Dedifferentiated amniotic fluid mesenchymal stem cell (primary cell): Measurements from ENCODE around the gene TACSTD2.
"Not testable (repeated sequence)": the region's sequence is repeated elsewhere in the genome, so short reads cannot be mapped to it uniquely, and the experiment has no call there.

Experiments used
- DNase-seq: peaks from one replicate; pipeline ENCODE4 v3.0.0-alpha.2; 2016; ENCODE audit errors: extremely low spot score

TACSTD2 gene

DNA sequence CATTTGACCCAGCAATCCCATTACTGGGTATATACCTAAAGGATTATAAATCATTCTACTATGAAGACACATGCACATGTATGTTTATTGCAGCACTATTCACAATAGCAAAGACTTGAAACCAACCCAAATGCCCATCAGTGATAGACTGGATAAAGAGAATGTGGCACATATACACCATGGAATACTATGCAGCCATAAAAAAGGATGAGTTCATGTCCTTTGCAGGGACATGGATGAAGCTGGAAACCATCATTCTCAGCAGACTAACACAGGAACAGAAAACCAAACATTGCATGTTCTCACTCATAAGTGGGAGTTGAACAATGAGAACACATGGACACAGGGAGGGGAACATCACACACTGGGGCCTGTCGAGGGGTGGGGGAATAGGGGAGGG is 13.3 kb downstream of the TACSTD2 start:
- not testable (repeated sequence) for DNase-seq

DNA sequence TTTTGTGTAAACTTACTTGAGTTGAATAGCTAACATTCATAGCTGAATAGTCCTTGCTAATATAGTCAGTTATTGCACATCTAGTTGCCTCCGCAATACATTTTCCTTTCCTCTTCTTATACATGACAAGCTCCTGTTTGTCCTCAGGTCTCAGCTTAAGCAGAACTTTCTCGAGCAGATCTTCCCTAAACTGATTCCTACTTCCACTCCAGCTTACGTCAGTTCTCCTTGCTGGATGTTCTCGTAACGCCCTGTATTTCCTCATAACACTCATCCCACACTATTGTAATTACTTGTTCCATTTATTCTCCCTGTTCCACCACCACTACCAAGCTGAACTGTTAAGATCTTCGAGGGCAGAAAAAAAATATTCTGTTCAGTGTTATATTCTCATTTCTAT is 15.4 kb downstream of the TACSTD2 start:
- no peak for DNase-seq

DNA sequence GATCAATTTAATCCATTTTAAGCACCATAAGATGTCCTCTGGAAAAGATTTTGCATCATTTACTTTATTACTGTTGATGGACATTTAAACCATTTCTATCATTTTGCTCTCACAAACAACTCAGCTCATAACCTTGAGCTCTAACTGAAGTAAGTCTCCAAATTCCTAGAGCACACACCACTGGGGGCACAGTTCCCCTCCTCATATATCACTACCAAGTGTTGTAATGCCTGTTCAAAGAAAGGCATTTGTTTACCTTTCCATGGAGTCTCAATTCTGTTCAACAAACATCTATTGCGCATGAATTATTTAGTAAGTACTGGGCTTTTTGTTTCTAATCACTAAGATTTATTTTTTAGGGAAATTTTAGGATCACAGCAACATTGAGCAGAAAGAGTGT is 21.7 kb downstream of the TACSTD2 start:
- DNase-seq: no peak

DNA sequence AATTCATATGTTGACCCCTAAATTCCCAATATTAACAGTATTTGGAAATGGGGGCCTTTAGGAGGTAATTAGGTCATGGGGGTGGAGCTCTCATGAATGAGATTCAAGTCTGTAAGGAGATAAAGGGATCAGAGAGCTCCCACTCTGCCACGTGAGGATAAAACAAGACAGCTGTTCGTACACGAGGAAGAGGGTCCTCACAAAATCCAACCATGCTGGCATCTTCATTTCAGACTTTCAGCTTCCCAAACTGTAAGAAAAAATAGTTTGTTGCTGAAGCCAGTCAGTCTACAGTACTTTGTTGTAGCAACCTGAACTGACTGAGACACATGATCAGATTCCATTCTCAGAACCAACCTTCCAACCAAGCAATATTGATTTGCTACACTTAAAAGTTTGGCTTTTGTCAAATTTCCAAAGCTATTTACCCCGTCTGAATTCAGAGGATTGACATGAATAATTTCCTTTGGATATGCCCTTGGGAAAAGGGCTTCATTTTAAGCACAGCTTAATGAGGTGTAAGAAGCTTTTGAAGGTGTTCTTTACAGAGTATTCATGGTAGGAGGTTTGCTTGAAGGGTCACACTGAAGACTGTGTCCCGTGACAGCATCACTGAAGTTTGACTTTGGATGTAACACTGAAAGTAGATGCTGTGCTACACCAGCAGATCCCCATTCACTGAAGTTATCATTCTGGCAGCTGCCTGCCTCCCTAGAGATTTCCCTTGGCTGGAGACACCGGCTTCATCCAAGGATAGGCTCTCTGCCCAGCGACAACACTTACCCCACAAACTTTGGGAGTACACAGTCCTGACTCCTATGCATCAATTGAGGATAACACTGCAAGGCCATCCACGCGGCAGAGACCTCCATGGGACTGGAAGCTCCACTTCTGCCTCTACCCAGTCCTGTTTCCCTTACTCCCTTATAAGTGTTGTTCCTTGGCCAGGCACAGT is 25.6 kb downstream of the TACSTD2 start:
- no peak for DNase-seq

GRCh38 chr1:58549291-58549690 is 27.8 kb downstream of the TACSTD2 start:
- not testable (repeated sequence) for DNase-seq

- no peak for DNase-seq
Measured at GRCh38 chr1:58548371-58548770, 28.7 kb downstream of the TACSTD2 start.

GRCh38 chr1:58546520-58547308 is 30.3 kb downstream of the TACSTD2 start, which contains the start of gene OMA1:
OMA1 (minus strand) TSS chr1:58546726; CDS start chr1:58539294, 7,432 bp downstream.
- DNase-seq: peak; percentile 94

DNA sequence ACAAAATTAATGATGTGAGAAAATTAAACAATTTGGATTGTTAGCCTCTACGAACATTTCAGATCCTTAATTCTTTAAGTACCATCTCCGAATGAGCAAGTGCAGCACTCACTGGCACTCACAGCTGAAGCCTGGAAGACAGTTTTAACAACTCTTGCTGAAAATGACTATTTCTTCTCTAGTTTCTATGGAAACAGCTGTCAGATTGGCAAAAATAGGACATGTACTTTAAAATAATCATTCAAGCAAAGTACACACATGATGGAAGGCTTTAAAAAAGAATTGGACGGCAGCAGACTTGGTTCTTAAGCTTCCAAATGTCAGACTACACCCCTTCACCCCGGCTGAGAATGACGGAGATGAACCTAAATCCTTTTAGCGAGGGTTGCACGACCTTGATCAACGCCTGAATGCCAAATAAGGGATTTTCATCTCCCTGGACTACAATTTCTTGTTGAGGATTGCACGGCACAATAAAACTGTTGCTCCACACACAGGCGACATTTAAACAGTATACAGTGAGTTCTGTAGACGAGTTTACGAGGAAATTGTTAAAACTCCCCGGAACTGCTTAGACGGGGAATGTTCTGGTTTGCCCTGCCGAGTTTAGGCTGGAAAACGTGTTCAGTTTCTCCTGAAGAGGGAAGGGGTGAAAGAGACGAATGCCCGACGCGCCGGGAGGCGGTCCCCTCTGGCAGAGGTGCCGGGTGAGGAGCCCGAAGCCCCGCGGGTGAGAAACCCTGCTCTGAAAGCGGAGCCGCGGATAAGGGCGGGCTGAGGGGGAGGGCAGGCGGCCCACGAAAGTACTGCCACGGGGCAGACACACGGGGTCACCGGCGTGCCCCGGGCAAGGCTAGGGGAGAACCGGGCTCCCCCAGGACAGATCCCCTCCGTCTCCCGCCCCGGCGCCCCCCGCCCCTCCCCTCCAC is 31.2 kb downstream of the TACSTD2 start:
- DNase-seq: peak; percentile 69

GRCh38 chr1:58543260-58543659 is 33.8 kb downstream of the TACSTD2 start:
- DNase-seq: no peak

DNA sequence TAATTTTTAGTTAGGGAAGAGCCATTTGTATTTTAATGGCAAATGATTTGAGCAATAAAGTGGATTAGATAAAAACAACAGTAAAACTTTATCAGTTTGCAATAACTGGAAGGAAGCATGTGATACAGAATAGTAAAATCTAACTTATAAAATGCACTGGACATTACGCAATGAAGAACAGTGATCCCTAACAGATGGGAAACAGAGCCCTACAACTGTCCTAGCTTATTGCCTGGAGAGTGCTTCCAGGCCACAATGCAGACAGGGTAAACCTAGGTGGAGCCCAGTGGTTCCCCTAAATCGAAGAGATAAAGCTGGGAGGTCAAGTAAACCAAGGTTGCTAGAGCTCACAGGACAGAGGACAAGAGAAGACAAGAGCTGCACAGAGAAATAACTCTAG is 37.5 kb downstream of the TACSTD2 start:
- DNase-seq: no peak

GRCh38 chr1:58538821-58539220 is 38.2 kb downstream of the TACSTD2 start:
- no peak for DNase-seq

GRCh38 chr1:58531842-58532241 is 45.2 kb downstream of the TACSTD2 start:
- not testable (repeated sequence) for DNase-seq

GRCh38 chr1:58529284-58529683 is 47.8 kb downstream of the TACSTD2 start:
- no peak for DNase-seq

GRCh38 chr1:58528518-58528917 is 48.5 kb downstream of the TACSTD2 start:
- DNase-seq: no peak
